Sigmoid colon (tissue), 7 donors: ENCODE measurements around the gene SPATA31D1. TPM values are rescaled to one million over a fixed set of nuclear protein-coding genes. Genes with fewer than 3 reads are reported as not detected.
A peak's percentile ranks its signal among the peaks of the same experiment; 100 is the strongest.

Experiments used
- DNase-seq: peaks from one replicate; pipeline ENCODE4 v3.0.0-alpha.2; 2019
- H3K27ac ChIP-seq, 4 donors: fragments of 200-600 bp; sonication (generic); one replicate each; pipeline ENCODE4 v1.5.1; 2016 to 2019; ENCODE audit warnings: mild to moderate bottlenecking in 1 of 4
- H3K27me3 ChIP-seq, 3 donors: fragments of 200-600 bp; sonication (generic); one replicate each; pipeline ENCODE4 v1.5.1; 2019; ENCODE audit warnings: mild to moderate bottlenecking in 1 of 3
- H3K36me3 ChIP-seq, 4 donors: fragments of 200-600 bp; sonication (generic); one replicate each; pipeline ENCODE4 v1.5.1; 2016 to 2019
- H3K4me1 ChIP-seq, 4 donors: fragments of 200-600 bp; sonication (generic); one replicate each; pipeline ENCODE4 v1.5.1; 2017 to 2019
- H3K4me3 ChIP-seq, 4 donors: fragments of 200-600 bp; sonication (generic); one replicate each; pipeline ENCODE4 v1.5.1; 2017 to 2019; ENCODE audit warnings: mild to moderate bottlenecking in 2 of 4, moderate library complexity in 1 of 4
- H3K9me3 ChIP-seq, 4 donors: fragments of 200-600 bp in 3 of 4; sonication (generic) in 3 of 4; one replicate each; pipeline versions ENCODE4 v1.5.1 to v1.6.1; 2013 to 2019
- EP300 ChIP-seq, 4 donors: sonication (generic); formaldehyde crosslinking; IDR thresholded peaks; one replicate each; pipeline ENCODE4 v1.6.1; 2017; ENCODE audit warnings: antibody characterized with exemption in 4 of 4
- POLR2A ChIP-seq, 2 donors: fragments of 450-650 bp; IDR thresholded peaks; one replicate each; pipeline ENCODE4 v1.6.1; 2016; ENCODE audit warnings: antibody characterized with exemption in 2 of 2, mild to moderate bottlenecking in 2 of 2, moderate library complexity in 2 of 2
- POLR2AphosphoS5 ChIP-seq, 4 donors: sonication (generic); formaldehyde crosslinking; IDR thresholded peaks; one replicate each; pipeline ENCODE4 v1.6.1; 2017; ENCODE audit warnings: antibody characterized with exemption in 4 of 4
- WGBS, 2 donors: extraction: QIAGEN DNeasy Blood & Tissue Kit; methylation state at CpG; one replicate each; pipeline ENCODE4 v1.1.7; 2013; 5-methylcytosine and 5-hydroxymethylcytosine counted together
- intact Hi-C: fragments of 100-400 bp; cut with DNase I; formaldehyde crosslinking; loops from one replicate; pipeline ENCODE4 v1.15.1; 2023
- polyA plus RNA-seq, 3 donors: library from polyadenylated mRNA; stranded (reverse); fragments of 200-250 nt; gene quantifications; one replicate each; pipeline ENCODE4 v1.2.3, GENCODE V29; 2013
- total RNA-seq, 4 donors: library from RNA; depleted of rRNA; stranded (reverse); fragments of >200 nt; gene quantifications; one replicate each; pipeline ENCODE4 v1.1.0, GENCODE V29; 2016
- TF ChIP-seq, protein P1 (sequence below), 4 experiments: fragments of 450-650 bp in 3 of 4; fragments of 200-600 bp in 1 of 4; IDR thresholded peaks; one replicate each; pipeline ENCODE4 v1.5.1; 2016 to 2019; ENCODE audit warnings: antibody characterized with exemption in 4 of 4, mild to moderate bottlenecking in 3 of 4, moderate library complexity in 2 of 4
- donor health status: healthy with polysubstance abuse.
- donor health status: Bipolar disorder and iron deficiency.
- donor health status: healthy.

SPATA31D1 gene
- total and polyA plus RNA-seq, 7 donors, result not detected

DNA sequence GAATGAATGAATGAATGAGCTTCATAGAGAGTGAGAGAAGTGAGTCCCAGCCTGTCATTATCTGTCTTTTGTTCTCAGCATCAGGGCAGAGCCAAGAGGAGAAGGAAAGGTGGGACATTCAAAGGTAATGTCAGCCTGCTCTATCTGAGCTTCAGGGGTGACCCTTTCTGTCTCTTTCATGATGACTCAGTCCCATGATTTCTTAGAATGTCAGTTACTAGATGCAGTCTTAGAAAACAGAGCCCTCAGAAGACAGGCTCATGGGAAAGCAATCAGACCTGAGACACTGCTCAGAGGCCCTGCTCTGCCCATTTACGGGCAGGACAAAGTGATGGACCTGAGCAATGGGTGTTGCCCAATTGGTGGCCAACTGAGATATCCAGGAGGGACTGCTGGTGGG is 1.1 kb downstream of the SPATA31D1 start:
- TF ChIP-seq, protein P1, sequence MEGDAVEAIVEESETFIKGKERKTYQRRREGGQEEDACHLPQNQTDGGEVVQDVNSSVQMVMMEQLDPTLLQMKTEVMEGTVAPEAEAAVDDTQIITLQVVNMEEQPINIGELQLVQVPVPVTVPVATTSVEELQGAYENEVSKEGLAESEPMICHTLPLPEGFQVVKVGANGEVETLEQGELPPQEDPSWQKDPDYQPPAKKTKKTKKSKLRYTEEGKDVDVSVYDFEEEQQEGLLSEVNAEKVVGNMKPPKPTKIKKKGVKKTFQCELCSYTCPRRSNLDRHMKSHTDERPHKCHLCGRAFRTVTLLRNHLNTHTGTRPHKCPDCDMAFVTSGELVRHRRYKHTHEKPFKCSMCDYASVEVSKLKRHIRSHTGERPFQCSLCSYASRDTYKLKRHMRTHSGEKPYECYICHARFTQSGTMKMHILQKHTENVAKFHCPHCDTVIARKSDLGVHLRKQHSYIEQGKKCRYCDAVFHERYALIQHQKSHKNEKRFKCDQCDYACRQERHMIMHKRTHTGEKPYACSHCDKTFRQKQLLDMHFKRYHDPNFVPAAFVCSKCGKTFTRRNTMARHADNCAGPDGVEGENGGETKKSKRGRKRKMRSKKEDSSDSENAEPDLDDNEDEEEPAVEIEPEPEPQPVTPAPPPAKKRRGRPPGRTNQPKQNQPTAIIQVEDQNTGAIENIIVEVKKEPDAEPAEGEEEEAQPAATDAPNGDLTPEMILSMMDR (IDR thresholded peaks at IDR 0.05), result no peak
- TF ChIP-seq EP300 (IDR thresholded peaks at IDR 0.05) (no peak), POLR2A (IDR thresholded peaks at IDR 0.05) (no peak), POLR2AphosphoS5 (IDR thresholded peaks at IDR 0.05) (no peak)
- no peak for DNase-seq
- intact Hi-C loops, result no loop called here
- Histone ChIP-seq H3K4me1 (no peaks in the 10 kb centered on the region), H3K36me3 (no peaks in the 10 kb centered on the region), H3K27ac (no peak overlapping the region), H3K9me3 (no peaks in the 10 kb centered on the region), H3K27me3 (no peaks in the 10 kb centered on the region), H3K4me3 (no peak overlapping the region)
- WGBS, 2 donors, result 95 to 96% methylated on average over 1 of the region's 1 CpG

DNA sequence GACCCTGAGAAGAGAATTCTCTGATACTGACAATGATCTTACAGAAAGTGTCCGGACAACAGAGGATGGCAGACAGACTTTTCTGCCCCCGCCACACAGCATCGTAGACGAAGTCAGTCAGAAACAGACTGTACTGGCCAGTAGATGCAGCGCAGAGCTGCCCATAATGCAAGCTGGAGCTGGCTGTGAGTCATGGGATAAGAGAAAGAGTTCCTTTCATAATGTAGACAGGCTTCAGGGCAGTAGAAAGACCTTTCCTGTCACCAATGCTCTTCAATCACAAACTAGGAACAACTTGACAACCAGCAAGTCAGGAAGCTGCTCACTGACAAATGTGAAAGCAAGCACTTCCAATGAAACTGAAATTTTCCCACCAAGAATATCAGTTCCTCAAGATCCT is 5.1 kb downstream of the SPATA31D1 start:
- no peaks in the 10 kb centered on the region for H3K27me3 ChIP-seq
- H3K9me3 ChIP-seq, result no peaks in the 10 kb centered on the region
- 93 to 95% methylated on average over 5 of the region's 5 CpGs for WGBS, 2 donors
- H3K27ac ChIP-seq, result no peak overlapping the region
- TF ChIP-seq POLR2AphosphoS5 (IDR thresholded peaks at IDR 0.05) (no peak), POLR2A (IDR thresholded peaks at IDR 0.05) (no peak), EP300 (IDR thresholded peaks at IDR 0.05) (no peak)
- TF ChIP-seq, protein P1 (IDR thresholded peaks at IDR 0.05), result no peak
- intact Hi-C loops, result no loop called here
- H3K4me3 ChIP-seq, result no peak overlapping the region
- H3K4me1 ChIP-seq, result no peaks in the 10 kb centered on the region
- DNase-seq, result no peak
- no peaks in the 10 kb centered on the region for H3K36me3 ChIP-seq

DNA sequence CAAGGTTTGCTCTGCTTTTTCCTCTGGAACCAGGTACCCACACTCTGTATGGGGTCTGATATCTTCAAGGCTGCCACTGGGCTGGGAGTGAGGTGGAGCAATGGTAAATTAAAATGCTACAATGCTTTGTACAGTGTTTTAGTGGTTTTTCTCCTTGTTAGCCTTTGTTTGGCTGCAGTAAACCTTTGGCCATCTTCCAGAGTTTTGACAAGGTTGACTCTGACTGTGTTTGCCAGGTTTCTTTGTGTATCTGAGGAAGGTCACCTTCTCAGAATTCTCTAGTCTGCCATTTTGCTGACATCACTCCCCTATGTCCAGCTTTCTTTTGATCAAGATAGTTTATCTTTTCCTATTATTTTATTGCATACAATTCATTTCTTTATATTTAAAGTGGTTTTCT is 11.2 kb downstream of the SPATA31D1 start:
- no peak overlapping the region for H3K27ac ChIP-seq
- no peaks in the 10 kb centered on the region for H3K9me3 ChIP-seq
- DNase-seq, result no peak

DNA sequence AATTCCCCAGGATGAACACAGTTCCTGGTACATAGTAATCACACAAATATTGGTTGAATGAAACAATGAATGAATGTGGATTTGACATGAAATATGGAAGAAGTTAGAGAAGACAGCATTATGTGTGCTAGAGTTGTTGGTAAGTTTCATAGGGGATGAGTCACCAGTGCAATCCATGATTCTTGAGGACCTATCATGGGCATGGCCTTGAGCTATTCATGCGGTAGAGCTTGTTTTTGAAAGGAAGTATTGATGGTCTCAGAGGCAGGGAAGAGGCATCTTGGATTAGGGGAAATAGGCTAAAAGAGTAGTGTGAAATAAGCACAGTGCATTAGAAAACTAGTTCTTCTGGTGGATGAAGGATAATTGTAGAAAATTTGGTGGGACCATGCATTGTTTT is 22.1 kb downstream of the SPATA31D1 start:
- intact Hi-C loops, result no loop called here
- 94% methylated on average over 1 of the region's 1 CpG for WGBS, 2 donors
- Histone ChIP-seq H3K4me3 (no peak overlapping the region), H3K27ac (no peak overlapping the region), H3K9me3 (peaks cover 0 to 4% (median 1%) of the 10 kb centered on the region in 4 donors), H3K27me3 (no peaks in the 10 kb centered on the region), H3K4me1 (peaks cover 0 to 8% (median 0%) of the 10 kb centered on the region in 4 donors), H3K36me3 (no peaks in the 10 kb centered on the region)
- TF ChIP-seq EP300 (IDR thresholded peaks at IDR 0.05) (no peak), POLR2A (IDR thresholded peaks at IDR 0.05) (no peak), POLR2AphosphoS5 (IDR thresholded peaks at IDR 0.05) (no peak)
- TF ChIP-seq, protein P1 (IDR thresholded peaks at IDR 0.05), result no peak
- DNase-seq, result no peak

More for the DNA sequence above, 11.2 kb downstream of the SPATA31D1 start:
- Histone ChIP-seq H3K36me3 (no peaks in the 10 kb centered on the region), H3K4me1 (no peaks in the 10 kb centered on the region), H3K4me3 (no peak overlapping the region), H3K27me3 (no peaks in the 10 kb centered on the region)
- TF ChIP-seq, protein P1 (IDR thresholded peaks at IDR 0.05), result no peak
- TF ChIP-seq EP300 (IDR thresholded peaks at IDR 0.05) (no peak), POLR2AphosphoS5 (IDR thresholded peaks at IDR 0.05) (no peak), POLR2A (IDR thresholded peaks at IDR 0.05) (no peak)
- intact Hi-C loops, result no loop called here

DNA sequence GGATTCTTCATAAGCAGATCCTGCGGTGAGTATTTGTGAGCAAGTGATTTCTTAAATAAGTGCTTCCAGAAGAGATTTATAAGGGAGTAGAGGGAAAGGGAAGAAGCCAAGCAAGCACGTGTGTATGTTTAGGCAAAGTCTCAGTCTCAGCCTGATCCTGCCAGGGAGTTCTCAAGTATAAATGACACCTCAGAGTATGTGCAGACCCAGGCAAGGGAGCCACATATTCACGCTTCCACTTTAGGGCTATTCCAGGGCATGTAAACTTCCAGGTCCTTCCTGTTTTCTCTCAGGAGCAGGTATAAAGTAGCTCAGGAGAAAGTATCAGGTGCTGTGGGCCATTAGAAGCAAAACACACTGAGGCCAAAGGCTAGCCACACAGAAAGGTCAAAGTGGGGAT is 22.6 kb downstream of the SPATA31D1 start:
- no peak for DNase-seq
- Histone ChIP-seq H3K4me3 (no peak overlapping the region), H3K27me3 (no peaks in the 10 kb centered on the region), H3K27ac (no peak overlapping the region), H3K4me1 (peaks cover 0 to 8% (median 0%) of the 10 kb centered on the region in 4 donors), H3K36me3 (no peaks in the 10 kb centered on the region), H3K9me3 (peaks cover 0 to 4% (median 1%) of the 10 kb centered on the region in 4 donors)
- 86 to 90% methylated on average over 3 of the region's 3 CpGs for WGBS, 2 donors
- intact Hi-C loops, result no loop called here
- TF ChIP-seq POLR2AphosphoS5 (IDR thresholded peaks at IDR 0.05) (peak in 3 of 4 donors; percentile 45 to 68 (median 62)), EP300 (IDR thresholded peaks at IDR 0.05) (no peak), POLR2A (IDR thresholded peaks at IDR 0.05) (no peak)
- TF ChIP-seq, protein P1 (IDR thresholded peaks at IDR 0.05), result no peak
